SH-SY5Y (cell line): ENCODE measurements around the gene ENOX2.

Experiments
- GATA2 ChIP-seq: IDR thresholded peaks from 2 replicates; pipeline ENCODE4 v1.6.1; 2011; ENCODE audit warnings: mild to moderate bottlenecking, low read depth, low read length
- GATA3 ChIP-seq: IDR thresholded peaks from 2 replicates; pipeline ENCODE4 v1.6.1; 2011; ENCODE audit warnings: low read depth, mild to moderate bottlenecking, low read length, moderate library complexity

GRCh38 chrX:130805903-130806302 is 97.1 kb downstream of the ENOX2 start:
- TF ChIP-seq GATA2: no peak
- no peak for TF ChIP-seq GATA3
